GM20000 (cell line): ENCODE data around the gene MRPL34.

Source experiments
- DNase-seq: peaks from one replicate; pipeline ENCODE4 v3.0.0; 2012; ENCODE audit warnings: low spot score
- TF ChIP-seq, protein P1 (sequence below): IDR thresholded peaks from 2 replicates; pipeline ENCODE4 v1.5.1; 2012; ENCODE audit warnings: mild to moderate bottlenecking, control low read depth; ENCODE audit errors: extremely low read depth, missing control alignments

Gene MRPL34

GRCh38 chr19:17275441-17276175, 30.1 kb upstream of the MRPL34 start:
- no peak for DNase-seq
- TF ChIP-seq, protein P1, sequence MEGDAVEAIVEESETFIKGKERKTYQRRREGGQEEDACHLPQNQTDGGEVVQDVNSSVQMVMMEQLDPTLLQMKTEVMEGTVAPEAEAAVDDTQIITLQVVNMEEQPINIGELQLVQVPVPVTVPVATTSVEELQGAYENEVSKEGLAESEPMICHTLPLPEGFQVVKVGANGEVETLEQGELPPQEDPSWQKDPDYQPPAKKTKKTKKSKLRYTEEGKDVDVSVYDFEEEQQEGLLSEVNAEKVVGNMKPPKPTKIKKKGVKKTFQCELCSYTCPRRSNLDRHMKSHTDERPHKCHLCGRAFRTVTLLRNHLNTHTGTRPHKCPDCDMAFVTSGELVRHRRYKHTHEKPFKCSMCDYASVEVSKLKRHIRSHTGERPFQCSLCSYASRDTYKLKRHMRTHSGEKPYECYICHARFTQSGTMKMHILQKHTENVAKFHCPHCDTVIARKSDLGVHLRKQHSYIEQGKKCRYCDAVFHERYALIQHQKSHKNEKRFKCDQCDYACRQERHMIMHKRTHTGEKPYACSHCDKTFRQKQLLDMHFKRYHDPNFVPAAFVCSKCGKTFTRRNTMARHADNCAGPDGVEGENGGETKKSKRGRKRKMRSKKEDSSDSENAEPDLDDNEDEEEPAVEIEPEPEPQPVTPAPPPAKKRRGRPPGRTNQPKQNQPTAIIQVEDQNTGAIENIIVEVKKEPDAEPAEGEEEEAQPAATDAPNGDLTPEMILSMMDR = no peak

GRCh38 chr19:17279436-17279835, 26.2 kb upstream of the MRPL34 start:
- no peak for DNase-seq
- TF ChIP-seq, protein P1 = no peak

GRCh38 chr19:17281391-17282304, 24.0 kb upstream of the MRPL34 start, which contains the start of gene ANKLE1:
Gene ANKLE1 (plus strand): TSS chr19:17281901. CDS start chr19:17281921, 20 bp downstream.
- TF ChIP-seq, protein P1 = no peak
- DNase-seq = peak; percentile 84

GRCh38 chr19:17282488-17283125, 23.1 kb upstream of the MRPL34 start:
- peak; percentile 92 for DNase-seq
- TF ChIP-seq, protein P1 = peak; percentile 85

DNA sequence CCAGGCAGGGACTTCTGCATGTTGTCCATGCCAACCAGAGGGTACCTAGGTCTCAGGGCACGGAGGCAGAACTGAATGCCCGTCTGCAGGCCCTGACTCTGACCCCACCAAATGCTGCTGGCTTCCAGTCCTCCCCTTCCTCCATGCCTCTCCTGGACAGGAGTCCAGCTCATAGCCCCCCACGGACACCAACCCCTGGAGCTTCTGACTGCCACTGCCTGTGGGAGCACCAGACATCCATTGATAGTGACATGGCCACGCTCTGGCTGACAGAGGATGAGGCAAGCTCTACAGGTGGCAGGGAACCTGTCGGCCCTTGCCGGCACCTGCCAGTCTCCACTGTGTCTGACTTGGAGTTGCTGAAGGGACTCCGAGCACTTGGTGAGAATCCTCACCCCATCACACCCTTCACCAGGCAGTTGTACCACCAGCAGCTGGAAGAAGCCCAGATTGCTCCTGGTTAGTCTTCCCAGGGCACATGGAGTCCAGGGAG, 22.1 kb upstream of the MRPL34 start:
- TF ChIP-seq, protein P1 = no peak
- no peak for DNase-seq

DNA sequence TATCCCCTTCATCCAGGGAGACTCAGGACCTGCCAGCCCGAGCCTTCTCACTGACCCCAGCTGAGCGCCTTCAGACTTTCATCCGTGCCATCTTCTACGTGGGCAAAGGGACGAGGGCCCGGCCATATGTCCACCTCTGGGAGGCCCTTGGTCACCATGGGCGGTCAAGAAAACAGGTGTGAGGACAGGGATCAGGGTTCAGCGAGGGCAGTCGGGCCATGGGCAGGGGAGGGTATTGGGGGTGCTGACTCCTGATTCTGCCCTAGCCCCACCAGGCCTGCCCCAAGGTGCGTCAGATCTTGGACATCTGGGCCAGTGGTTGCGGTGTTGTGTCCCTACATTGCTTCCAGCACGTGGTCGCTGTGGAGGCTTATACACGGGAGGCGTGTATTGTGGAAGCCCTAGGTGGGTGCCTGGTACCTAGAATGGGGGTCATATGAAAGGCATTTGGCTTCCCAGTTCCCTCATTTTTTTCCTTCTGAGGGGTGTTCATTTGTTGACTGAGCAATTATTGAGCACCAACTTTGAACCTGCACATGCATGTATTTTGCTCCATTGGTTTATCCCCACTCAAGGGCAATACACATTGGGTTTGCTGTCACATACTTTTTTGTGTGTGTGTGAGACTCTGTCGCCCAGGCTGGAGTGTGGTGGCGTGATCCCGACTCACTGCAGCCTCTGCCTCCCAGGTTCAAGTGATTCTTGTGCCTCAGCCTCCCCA, 20.1 kb upstream of the MRPL34 start:
- TF ChIP-seq, protein P1 = no peak
- no peak for DNase-seq
